ENCODE results near the gene EDEM3. TPM values are rescaled to one million over a fixed set of nuclear protein-coding genes. Genes with fewer than 3 reads are reported as not detected.

The EDEM3 gene
- total RNA-seq, 1 experiment from 2014 or later, result 14.5 TPM

DNA sequence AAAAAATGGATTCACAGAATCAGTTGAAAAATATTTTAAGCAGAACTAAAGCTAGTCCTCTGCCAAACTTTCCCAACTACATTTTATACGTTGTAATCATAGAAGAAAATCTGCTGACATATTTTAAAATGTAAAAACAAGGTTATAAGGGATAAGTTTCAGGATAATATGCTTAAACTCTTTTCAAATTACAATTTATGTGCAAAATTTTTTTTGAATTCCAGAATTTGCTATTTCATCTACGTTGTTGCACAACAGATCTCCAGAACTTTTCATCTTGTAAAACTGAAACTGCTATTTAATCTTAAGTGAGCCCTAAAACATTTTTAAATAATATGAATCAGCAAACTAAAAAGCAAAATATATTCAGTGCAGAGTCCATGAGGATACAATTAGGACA is 5.9 kb downstream of the EDEM3 start:
- POLR2A ChIA-PET (ENCODE audit: unreplicated experiment), result no interaction called here
- peaks cover 16% of the 10 kb centered on the region for H3K79me2 ChIP-seq (ENCODE audit: low read depth)
- DNase-seq, result no peak
- H3K27me3 ChIP-seq (ENCODE audit: insufficient read depth, low read depth), result no peaks in the 10 kb centered on the region
- no peak overlapping the region for H3K4me2 ChIP-seq
- no peak overlapping the region for H3K4me3 ChIP-seq
- peaks cover 17% of the 10 kb centered on the region for H3K4me1 ChIP-seq (replicated peaks; ENCODE audit: insufficient read depth)
- H3F3A ChIP-seq (ENCODE audit: insufficient read depth, low read depth), result peaks cover 3% of the 10 kb centered on the region; the same call in 1 of the 2 replicates
- no peak overlapping the region for H2AFZ ChIP-seq
- CTCF ChIA-PET, result no interaction called here
- no peak for TF ChIP-seq EZH2 (IDR thresholded peaks at IDR 0.05; ENCODE audit: low read depth)
- TF ChIP-seq, protein P1, sequence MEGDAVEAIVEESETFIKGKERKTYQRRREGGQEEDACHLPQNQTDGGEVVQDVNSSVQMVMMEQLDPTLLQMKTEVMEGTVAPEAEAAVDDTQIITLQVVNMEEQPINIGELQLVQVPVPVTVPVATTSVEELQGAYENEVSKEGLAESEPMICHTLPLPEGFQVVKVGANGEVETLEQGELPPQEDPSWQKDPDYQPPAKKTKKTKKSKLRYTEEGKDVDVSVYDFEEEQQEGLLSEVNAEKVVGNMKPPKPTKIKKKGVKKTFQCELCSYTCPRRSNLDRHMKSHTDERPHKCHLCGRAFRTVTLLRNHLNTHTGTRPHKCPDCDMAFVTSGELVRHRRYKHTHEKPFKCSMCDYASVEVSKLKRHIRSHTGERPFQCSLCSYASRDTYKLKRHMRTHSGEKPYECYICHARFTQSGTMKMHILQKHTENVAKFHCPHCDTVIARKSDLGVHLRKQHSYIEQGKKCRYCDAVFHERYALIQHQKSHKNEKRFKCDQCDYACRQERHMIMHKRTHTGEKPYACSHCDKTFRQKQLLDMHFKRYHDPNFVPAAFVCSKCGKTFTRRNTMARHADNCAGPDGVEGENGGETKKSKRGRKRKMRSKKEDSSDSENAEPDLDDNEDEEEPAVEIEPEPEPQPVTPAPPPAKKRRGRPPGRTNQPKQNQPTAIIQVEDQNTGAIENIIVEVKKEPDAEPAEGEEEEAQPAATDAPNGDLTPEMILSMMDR (conservative IDR thresholded peaks at IDR 0.05), result no peak
- intact Hi-C loops (cut with micrococcal nuclease; ENCODE audit: unreplicated experiment), result no loop called here
- H3K36me3 ChIP-seq (ENCODE audit: low read depth), result peaks cover 3% of the 10 kb centered on the region; the same call in 1 of the 2 replicates
- no peak overlapping the region for H3K27ac ChIP-seq
- no peaks in the 10 kb centered on the region for H4K20me1 ChIP-seq (ENCODE audit: insufficient read depth)
- BruUV-seq (replicated peaks), result no TSS peak
- H3K9me3 ChIP-seq (ENCODE audit: insufficient read depth, low read depth), result no peaks in the 10 kb centered on the region
- H3K9me2 ChIP-seq (ENCODE audit: insufficient read depth), result peaks cover 5% of the 10 kb centered on the region; the same call in 1 of the 2 replicates

DNA sequence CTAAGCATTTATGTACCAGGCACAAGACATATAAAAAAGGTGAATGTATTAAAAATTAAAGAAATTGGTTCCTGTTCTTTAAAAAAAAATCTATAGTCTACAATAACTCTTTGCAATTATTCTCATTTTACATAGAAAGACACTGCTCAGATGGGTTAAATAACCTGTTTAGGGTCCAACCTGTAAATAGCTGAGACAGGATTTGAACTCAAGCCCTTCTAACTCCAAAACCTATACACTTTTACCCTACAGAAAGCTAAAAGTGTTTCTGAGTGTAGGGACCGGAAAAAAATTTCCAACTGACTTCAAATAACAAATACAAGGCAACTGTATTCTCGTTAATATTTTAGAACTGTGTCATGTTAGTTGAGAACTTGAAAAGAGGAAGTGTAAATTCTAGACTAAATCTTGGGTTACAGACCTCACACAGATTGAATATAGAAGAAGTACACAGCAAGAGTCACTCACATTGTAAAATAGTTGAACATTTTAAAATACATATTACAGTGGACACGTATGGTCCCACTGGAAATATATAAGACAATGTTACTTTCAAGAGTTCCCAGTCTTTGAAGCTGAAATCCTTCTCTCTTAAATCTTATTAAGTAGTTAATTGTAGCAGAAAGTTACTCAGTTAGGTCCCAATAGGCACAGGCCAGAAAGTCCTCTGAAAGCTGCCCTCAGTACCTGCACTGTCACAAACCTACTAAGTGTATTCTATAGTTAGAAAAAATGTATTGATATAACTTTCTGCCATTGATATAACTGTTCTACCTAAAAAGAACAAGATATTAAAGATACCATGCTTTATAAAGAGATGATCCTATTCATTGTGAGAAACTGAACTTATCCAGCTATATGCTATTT is 7.3 kb downstream of the EDEM3 start:
- ChIA-PET POLR2A (ENCODE audit: unreplicated experiment) (interaction anchor here (0.6 kb wide), 1 partner anchor 539 kb away, joined by 8 read pairs; no protein-coding TSS in a partner anchor), CTCF (no interaction called here)
- H2AFZ ChIP-seq, result no peak overlapping the region
- H3K4me1 ChIP-seq (replicated peaks; ENCODE audit: insufficient read depth), result peaks cover 3% of the 10 kb centered on the region; the same call in 1 of the 2 replicates
- H3K9me3 ChIP-seq (ENCODE audit: insufficient read depth, low read depth), result no peaks in the 10 kb centered on the region
- H3K27me3 ChIP-seq (ENCODE audit: insufficient read depth, low read depth), result no peaks in the 10 kb centered on the region
- intact Hi-C loops (cut with micrococcal nuclease; ENCODE audit: unreplicated experiment), result no loop called here
- TF ChIP-seq, protein P1 (conservative IDR thresholded peaks at IDR 0.05), result no peak
- TF ChIP-seq EZH2 (IDR thresholded peaks at IDR 0.05; ENCODE audit: low read depth), result no peak
- DNase-seq, result no peak
- no peaks in the 10 kb centered on the region for H3K9me2 ChIP-seq (ENCODE audit: insufficient read depth)
- no peaks in the 10 kb centered on the region for H4K20me1 ChIP-seq (ENCODE audit: insufficient read depth)
- H3F3A ChIP-seq (ENCODE audit: insufficient read depth, low read depth), result no peaks in the 10 kb centered on the region
- no peak overlapping the region for H3K27ac ChIP-seq
- H3K79me2 ChIP-seq (ENCODE audit: low read depth), result peaks cover 1% of the 10 kb centered on the region
- no peak overlapping the region for H3K4me2 ChIP-seq
- no peak overlapping the region for H3K4me3 ChIP-seq
- H3K36me3 ChIP-seq (ENCODE audit: low read depth), result peaks cover 3% of the 10 kb centered on the region; the same call in 1 of the 2 replicates
- BruUV-seq (replicated peaks), result no TSS peak

- no peaks in the 10 kb centered on the region for H3K4me1 ChIP-seq (replicated peaks; ENCODE audit: insufficient read depth)
- no peak for DNase-seq
- H2AFZ ChIP-seq, result no peak overlapping the region
- POLR2A ChIA-PET (ENCODE audit: unreplicated experiment), result no interaction called here
- no peaks in the 10 kb centered on the region for H3K79me2 ChIP-seq (ENCODE audit: low read depth)
- H3K27ac ChIP-seq, result no peak overlapping the region
- CTCF ChIA-PET, result no interaction called here
- H3K36me3 ChIP-seq (ENCODE audit: low read depth), result peaks cover 3% of the 10 kb centered on the region; the same call in 1 of the 2 replicates
- no peaks in the 10 kb centered on the region for H3K27me3 ChIP-seq (ENCODE audit: insufficient read depth, low read depth)
- H3K4me2 ChIP-seq, result no peak overlapping the region
- H4K20me1 ChIP-seq (ENCODE audit: insufficient read depth), result no peaks in the 10 kb centered on the region
- no peaks in the 10 kb centered on the region for H3K9me3 ChIP-seq (ENCODE audit: insufficient read depth, low read depth)
- no peaks in the 10 kb centered on the region for H3K9me2 ChIP-seq (ENCODE audit: insufficient read depth)
- no TSS peak for BruUV-seq (replicated peaks)
- H3K4me3 ChIP-seq, result no peak overlapping the region
- no peaks in the 10 kb centered on the region for H3F3A ChIP-seq (ENCODE audit: insufficient read depth, low read depth)
- intact Hi-C loops (cut with micrococcal nuclease; ENCODE audit: unreplicated experiment), result no loop called here
- TF ChIP-seq EZH2 (IDR thresholded peaks at IDR 0.05; ENCODE audit: low read depth), result no peak
- TF ChIP-seq, protein P1 (conservative IDR thresholded peaks at IDR 0.05), result no peak
Measured at GRCh38 chr1:184745929-184746638, 8.6 kb downstream of the EDEM3 start.
